A673 (cell line): ENCODE measurements around the gene CLEC7A.

Experiments used
- CTCF ChIP-seq: fragments of 300-800, 200-600 bp; sonication (generic); conservative IDR thresholded peaks from 2 replicates; pipeline ENCODE4 v1.5.1; 2017; ENCODE audit warnings: low read depth, mild to moderate bottlenecking, antibody characterized with exemption, low read length, moderate library complexity, mixed read lengths
- EZH2 ChIP-seq: fragments of 200-600 bp; sonication (generic); IDR thresholded peaks from 2 replicates; pipeline ENCODE4 v1.6.1; 2017; ENCODE audit warnings: borderline replicate concordance, low read depth, mild to moderate bottlenecking, mixed read lengths, antibody characterized with exemption, low read length; ENCODE audit not compliant: poor library complexity, severe bottlenecking

GRCh38 chr12:10119066-10119465 lies 10.9 kb downstream of the CLEC7A start:
- TF ChIP-seq CTCF (no peak), EZH2 (no peak)
